K562 (cell line): ENCODE results near the gene PTBP2. TPM values are rescaled to one million over a fixed set of nuclear protein-coding genes. Genes with fewer than 3 reads are reported as not detected.

Source experiments
- ATAC-seq: fragments of 200-7000 bp; cut with Tn5 transposase; 3 replicates; pipeline ENCODE4 v1.9.1; 2020; ENCODE audit warnings: moderate library complexity
- BruUV-seq: library from RNA; stranded (reverse); fragments of 400-500 nt; replicated peaks from 2 replicates; lab custom pipeline; 2021; lab: Mats Ljungman, UMichigan
- CTCF ChIA-PET: fragments of 300-600 bp; formaldehyde crosslinking; extraction: SDS; loops from one replicate; lab custom pipeline; 2021; ENCODE audit warnings: low intra/inter-chr PET ratio; lab: Yijun Ruan, JAX
- POLR2A ChIA-PET: fragments of 300-600, 350-650 bp; sonication (Branson Sonifier 250); formaldehyde crosslinking; extraction: SDS; loops from one replicate; lab custom pipeline; 2021; ENCODE audit warnings: antibody characterized with exemption, inconsistent platforms; lab: Yijun Ruan, JAX
- DNase-seq, 4 experiments: peaks; one replicate each; pipeline versions ENCODE4 v3.0.0 to v3.0.0-alpha.2; 2011 to 2018; ENCODE audit warnings: low spot score in 3 of 4, mixed read lengths in 3 of 4; ENCODE audit errors: extremely low read depth in 1 of 4
- FAIRE-seq: peaks from 2 replicates; lab custom pipeline; 2011; peaks lifted over from hg19 to GRCh38; lab: Jason Lieb, UNC
- H2AFZ ChIP-seq: 2 replicates; pipeline ENCODE4 v1.6.0; 2011; ENCODE audit warnings: low read depth, low read length, control low read depth, inconsistent platforms
- H3K27ac ChIP-seq: fragments of 200-600 bp; 3 replicates; pipeline ENCODE4 v1.8.0; 2011; ENCODE audit warnings: low read depth, mild to moderate bottlenecking, control low read depth, inconsistent platforms, low read length, moderate library complexity, mixed read lengths; ENCODE audit errors: extremely low read depth
- H3K27me3 ChIP-seq, 2 experiments: fragments of 300-600 bp in 1 of 2; 2 replicates in 1 of 2; 3 replicates in 1 of 2; pipeline versions ENCODE4 v1.6.0 to v1.8.0; 2011; ENCODE audit warnings: inconsistent platforms in 2 of 2, low read length in 2 of 2, mild to moderate bottlenecking in 1 of 2, mixed read lengths in 1 of 2, moderate library complexity in 1 of 2; ENCODE audit not compliant: control insufficient read depth in 2 of 2, insufficient read depth in 2 of 2
- H3K36me3 ChIP-seq: fragments of 300-600 bp; 3 replicates; pipeline ENCODE4 v1.8.0; 2011; ENCODE audit warnings: mild to moderate bottlenecking, low read length, inconsistent platforms; ENCODE audit not compliant: control insufficient read depth, insufficient read depth
- H3K4me1 ChIP-seq, 2 experiments: fragments of 200-600 bp in 1 of 2; replicated peaks in 1 of 2; 2 replicates in 1 of 2; 3 replicates in 1 of 2; pipeline versions ENCODE4 v1.5.1 to v1.8.0; 2011; ENCODE audit warnings: inconsistent platforms in 2 of 2, low read length in 2 of 2, mild to moderate bottlenecking in 1 of 2, mixed read lengths in 1 of 2, moderate library complexity in 1 of 2; ENCODE audit not compliant: control insufficient read depth in 2 of 2, insufficient read depth in 2 of 2
- H3K4me2 ChIP-seq: 2 replicates; pipeline ENCODE4 v1.6.1; 2011; ENCODE audit warnings: low read length, control low read depth, inconsistent platforms, mixed read lengths; ENCODE audit not compliant: insufficient read depth
- H3K4me3 ChIP-seq: fragments of 200-600 bp; sonication (generic), shearing (Covaris generic); 2 replicates; pipeline ENCODE4 v1.5.1; 2016; ENCODE audit warnings: control low read depth, inconsistent platforms
- H3K79me2 ChIP-seq: fragments of 200-600 bp; 3 replicates; pipeline ENCODE4 v1.8.0; 2011; ENCODE audit warnings: low read length, inconsistent platforms; ENCODE audit not compliant: control insufficient read depth, insufficient read depth
- H3K9ac ChIP-seq, 2 experiments: 2 replicates each; pipeline versions ENCODE4 v1.6.0 to v1.6.1; 2011; ENCODE audit warnings: low read depth in 2 of 2, low read length in 2 of 2, control low read depth in 1 of 2, inconsistent platforms in 1 of 2, mild to moderate bottlenecking in 1 of 2, mixed read lengths in 1 of 2; ENCODE audit not compliant: insufficient read depth in 1 of 2
- H3K9me1 ChIP-seq: one replicate; pipeline ENCODE4 v1.6.0; 2011; ENCODE audit warnings: inconsistent platforms, mild to moderate bottlenecking, low read length, moderate library complexity; ENCODE audit not compliant: control insufficient read depth, insufficient read depth
- H3K9me3 ChIP-seq: replicated peaks from 2 replicates; pipeline ENCODE4 v1.5.1; 2011; ENCODE audit warnings: low read depth, low read length, inconsistent platforms; ENCODE audit not compliant: control insufficient read depth, insufficient read depth
- H4K20me1 ChIP-seq: replicated peaks from 2 replicates; pipeline ENCODE4 v1.6.1; 2011; ENCODE audit warnings: low read length, inconsistent platforms, mixed read lengths; ENCODE audit not compliant: control insufficient read depth, insufficient read depth
- EP300 ChIP-seq: IDR thresholded peaks from 2 replicates; pipeline ENCODE4 v1.6.1; 2012; ENCODE audit warnings: low read length, improper control_type of control experiment
- MCM7 ChIP-seq, 2 experiments: fragments of 450-650 bp; IDR thresholded peaks; 2 replicates each; pipeline ENCODE4 v1.6.1; 2016 to 2018
- NFIX ChIP-seq: fragments of 250-450 bp; sonication (Bioruptor Pico); IDR thresholded peaks from 2 replicates; pipeline ENCODE4 v1.4.0; 2020; ENCODE audit warnings: low read depth, mild to moderate bottlenecking, moderate library complexity
- SREBF2 ChIP-seq: sonication (generic); formaldehyde crosslinking; IDR thresholded peaks from 2 replicates; pipeline ENCODE4 v1.4.0; 2020; ENCODE audit warnings: mild to moderate bottlenecking, missing genetic modification reagents
- TAF7 ChIP-seq: fragments of 450-650 bp; IDR thresholded peaks from 2 replicates; pipeline ENCODE4 v1.6.1; 2016; ENCODE audit warnings: missing genetic modification characterization, missing compliant biosample characterization
- TEAD4 ChIP-seq, 2 experiments: sonication (generic) in 1 of 2; formaldehyde crosslinking in 1 of 2; IDR thresholded peaks; 2 replicates each; pipeline versions ENCODE4 v1.6.1 to v1.8.0; 2012 to 2022; ENCODE audit warnings: borderline replicate concordance in 1 of 2, inconsistent platforms in 1 of 2, low read length in 1 of 2, mild to moderate bottlenecking in 1 of 2, missing genetic modification reagents in 1 of 2
- ZNF316 ChIP-seq: fragments of 450-650 bp; IDR thresholded peaks from 2 replicates; pipeline ENCODE4 v1.6.1; 2016
- ZNF444 ChIP-seq: fragments of 250-450 bp; sonication (Bioruptor Pico); IDR thresholded peaks from 2 replicates; pipeline ENCODE4 v1.4.0; 2020; ENCODE audit warnings: mild to moderate bottlenecking, moderate library complexity
- WGBS: fragments of 100-300 bp; shearing (Covaris generic); methylation state at CpG from one replicate; pipeline ENCODE4 v1.1.6; 2016; ENCODE audit warnings: low coverage, mixed read lengths; ENCODE audit not compliant: insufficient coverage; ENCODE audit errors: missing lambda C conversion rate; 5-methylcytosine and 5-hydroxymethylcytosine counted together
- in situ Hi-C: fragments of 300-500 bp; cut with MboI; formaldehyde crosslinking; loops from 4 replicates; pipeline ENCODE4 v1.15.0; 2018; ENCODE audit warnings: inconsistent platforms, mixed read lengths
- intact Hi-C: fragments of 100-400 bp; cut with micrococcal nuclease; formaldehyde crosslinking; loops from 2 replicates; pipeline ENCODE4 v1.14.2; 2022
- polyA plus RNA-seq, 8 experiments: library from polyadenylated mRNA; depleted of rRNA in 4 of 8; stranded (reverse) in 5 of 8; unstranded in 3 of 8; fragments of >200 nt; fragmentation: Nextera tagmentation in 2 of 8; fragmentation: Illumina TruSeq in 1 of 8; extraction: Ambion mirVana in 2 of 8; extraction: Trizol in 1 of 8; gene quantifications; 2 replicates each; pipeline versions ENCODE4 v1.2.1 to v1.2.3, GENCODE V29; 2011 to 2014; ENCODE audit warnings: inconsistent platforms in 1 of 8, missing spikeins in 1 of 8
- total RNA-seq, 7 experiments: library from RNA; depleted of rRNA in 6 of 7; stranded (reverse); fragments of >200 nt in 6 of 7; fragmentation: Illumina TruSeq in 2 of 7; extraction: Trizol in 2 of 7; gene quantifications; 2 replicates each; pipeline versions ENCODE4 v1.2.1 to v1.2.3, GENCODE V29; 2011 to 2021; ENCODE audit warnings: low replicate concordance in 1 of 7

The PTBP2 gene
- total and polyA plus RNA-seq, 9 of the 15 experiments (the other 6 are each of a cell fraction or from before 2014, with no cell fraction given): 9.8 to 30.6 (median 19.0) TPM

- Histone ChIP-seq H4K20me1 (no peaks in the 10 kb centered on the region), H3K79me2 (no peaks in the 10 kb centered on the region), H3K27me3 (no peaks in the 10 kb centered on the region), H3K9me1 (no peaks in the 10 kb centered on the region), H2AFZ (no peak overlapping the region), H3K9me3 (no peaks in the 10 kb centered on the region), H3K4me2 (no peak overlapping the region), H3K4me1 (no peaks in the 10 kb centered on the region; a peak in 1 of 5 replicates), H3K27ac (no peak overlapping the region), H3K4me3 (no peak overlapping the region), H3K9ac (no peak overlapping the region), H3K36me3 (peaks cover 51% of the 10 kb centered on the region)
- in situ Hi-C loops (no loop called here), intact Hi-C loops (no loop called here)
- FAIRE-seq (no peak), DNase-seq (no peak), ATAC-seq (peak; percentile 59; the same call in 2 of the 3 replicates)
- ChIA-PET CTCF (no interaction called here), POLR2A (interaction anchor here (0.5 to 1.6 kb wide), 2 partner anchors 10 to 330 kb away, joined by 3 to 6 read pairs; no protein-coding TSS in a partner anchor)
- TF ChIP-seq TAF7 (tag) (no peak), MCM7 (IDR thresholded peaks at IDR 0.05) (no peak), TEAD4 (IDR thresholded peaks at IDR 0.05; ENCODE audit: low read length) (no peak), TEAD4 (CRISPR knock-in tag; IDR thresholded peaks at IDR 0.05; ENCODE audit: borderline replicate concordance) (no peak), NFIX (CRISPR knock-in tag) (no peak), ZNF316 (no peak), SREBF2 (no peak), EP300 (no peak), ZNF444 (CRISPR knock-in tag) (no peak)
- 100% methylated on average over 1 of the region's 1 CpG for WGBS
- no TSS peak for BruUV-seq
Observed at GRCh38 chr1:96815914-96816313, 94.3 kb downstream of the PTBP2 start.
